Stimulated activated CD4-positive, alpha-beta T cell treated with anti-CD3 and anti-CD28 coated beads, Interleukin-12 subunit alpha, Interleukin-12 subunit beta, amount 100 ng/mL, for 4 hours (primary cell): Measurements from ENCODE around the gene TOX4.

Experiments
- DNase-seq: peaks from one replicate; pipeline ENCODE4 v3.0.0-alpha.2; 2020

The TOX4 gene

GRCh38 chr14:21503376-21503775, 26.4 kb downstream of the TOX4 start:
- DNase-seq, result no peak

GRCh38 chr14:21505012-21505553, 28.1 kb downstream of the TOX4 start:
- DNase-seq, result peak; percentile 13

- DNase-seq, result no peak
These were observed 29.6 kb downstream of the TOX4 start for GRCh38 chr14:21506557-21506956.

DNA sequence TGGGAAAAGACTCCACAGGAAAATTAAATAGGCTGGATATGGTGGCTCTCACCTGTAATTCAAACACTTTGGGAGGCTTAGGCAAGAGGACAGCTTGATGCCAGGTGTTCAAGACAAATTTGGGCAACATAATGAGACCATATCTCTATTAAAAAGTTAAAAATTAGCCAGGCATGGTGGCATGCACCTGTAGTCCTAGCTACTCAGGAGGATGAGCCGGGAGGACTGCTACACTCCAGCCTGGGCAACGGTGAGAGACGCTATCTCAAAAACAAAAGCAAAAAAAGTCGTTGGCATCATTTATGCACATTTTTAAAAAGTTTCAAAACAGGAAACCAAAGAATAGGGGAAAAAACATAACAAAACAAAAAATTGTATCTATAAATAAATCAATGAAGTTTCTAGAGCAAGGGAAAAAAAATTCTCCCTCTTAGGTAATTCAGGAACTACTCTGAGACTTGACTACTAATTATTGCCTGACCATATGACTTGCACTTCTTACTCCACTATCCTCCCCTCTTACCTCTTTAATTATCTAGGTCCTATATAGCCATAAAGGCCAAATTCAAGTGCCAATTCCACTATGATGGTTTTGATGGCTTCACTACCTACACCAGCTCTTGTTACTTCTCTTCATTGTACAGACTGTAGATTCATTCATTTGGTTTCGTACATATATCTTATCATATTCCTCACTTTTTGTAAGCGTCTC, 32.6 kb downstream of the TOX4 start:
- DNase-seq, result no peak

- DNase-seq, result peak; percentile 84
These were observed 34.0 kb downstream of the TOX4 start, which contains the start of gene METTL3 for GRCh38 chr14:21510735-21511657. Gene METTL3, minus strand, starts transcription at chr14:21511340. Its CDS starts 117 bp downstream, at chr14:21511223.

DNA sequence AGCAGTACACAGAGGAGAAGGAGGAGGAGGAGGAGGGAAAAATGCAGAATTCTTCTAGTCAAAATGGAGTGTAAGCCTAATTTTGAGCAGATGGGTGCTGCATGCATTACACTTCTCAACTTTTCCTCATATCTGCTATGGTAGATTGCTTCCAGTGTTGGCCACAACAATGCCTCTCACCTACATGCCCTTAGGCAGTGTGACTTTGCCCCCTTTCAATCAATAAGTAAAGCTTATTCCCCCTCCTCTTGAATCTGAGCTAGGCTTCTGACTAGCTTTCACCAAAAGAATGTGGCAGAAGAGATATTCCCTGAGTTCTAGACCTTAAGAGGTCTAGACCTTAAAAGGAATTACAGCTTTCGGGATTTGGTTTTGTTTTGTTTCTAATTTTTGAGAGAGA, 37.3 kb downstream of the TOX4 start:
- DNase-seq, result no peak

GRCh38 chr14:21518725-21519124, 41.7 kb downstream of the TOX4 start:
- no peak for DNase-seq

- DNase-seq, result no peak
These were observed 43.8 kb downstream of the TOX4 start for GRCh38 chr14:21520767-21521166.

DNA sequence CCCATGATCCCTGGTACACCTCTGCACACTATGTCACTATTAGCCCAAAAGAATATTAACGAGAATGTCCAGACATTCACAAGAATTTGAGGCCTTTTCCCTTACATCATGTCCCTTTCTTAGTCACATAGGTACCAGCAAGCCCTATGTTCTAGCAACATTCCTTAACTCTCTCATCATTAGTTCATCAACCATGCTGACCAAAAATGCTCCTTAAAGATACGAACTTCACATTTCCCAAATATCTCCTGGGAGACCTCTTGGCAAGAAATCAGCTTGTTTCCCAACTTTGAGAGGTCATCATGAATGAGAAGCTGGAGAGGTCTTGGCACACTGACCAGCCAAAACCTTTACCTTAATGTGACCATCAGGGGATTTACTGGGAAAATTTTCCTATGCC, 44.5 kb downstream of the TOX4 start:
- DNase-seq, result no peak

DNA sequence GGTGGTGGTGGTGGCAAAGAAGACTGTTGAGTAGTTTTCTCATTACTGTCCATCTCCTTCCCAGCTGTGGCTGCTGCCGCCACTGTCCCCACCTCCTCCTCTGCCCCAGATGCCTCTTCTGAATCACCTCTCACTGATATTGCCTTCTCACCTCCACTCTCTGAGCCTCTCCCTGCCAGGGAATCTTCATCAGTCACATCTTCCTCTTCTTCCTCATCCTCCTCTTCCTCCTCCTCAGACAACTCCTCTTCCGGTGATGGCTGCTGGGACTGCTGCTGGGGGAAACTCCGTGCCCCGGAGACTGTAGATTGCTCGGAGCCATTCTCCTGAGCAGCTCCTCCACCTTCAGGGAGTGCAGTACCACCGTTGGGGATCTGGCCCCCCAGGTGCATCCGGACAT, 46.2 kb downstream of the TOX4 start:
- no peak for DNase-seq

GRCh38 chr14:21524575-21525490, 47.8 kb downstream of the TOX4 start:
- DNase-seq, result no peak

DNA sequence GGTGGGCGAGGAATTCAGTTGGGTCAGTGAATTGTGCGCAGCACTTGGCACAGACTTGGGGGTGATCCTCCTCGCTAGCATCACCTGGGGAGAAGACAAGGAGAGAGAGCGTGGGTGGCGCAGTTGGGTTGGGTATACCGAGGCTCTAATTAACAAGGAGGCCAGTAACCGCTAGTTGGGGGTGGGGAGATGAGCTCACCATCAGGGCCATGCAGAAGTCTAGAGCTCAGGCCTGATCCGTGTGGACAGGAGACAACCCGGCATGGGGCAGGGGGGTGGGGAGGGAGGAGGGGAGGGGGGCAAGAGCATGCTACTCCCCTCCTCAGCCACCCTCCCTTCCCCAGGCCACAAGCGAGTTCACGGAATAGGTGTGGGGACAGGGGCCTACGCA, 48.6 kb downstream of the TOX4 start:
- no peak for DNase-seq

DNA sequence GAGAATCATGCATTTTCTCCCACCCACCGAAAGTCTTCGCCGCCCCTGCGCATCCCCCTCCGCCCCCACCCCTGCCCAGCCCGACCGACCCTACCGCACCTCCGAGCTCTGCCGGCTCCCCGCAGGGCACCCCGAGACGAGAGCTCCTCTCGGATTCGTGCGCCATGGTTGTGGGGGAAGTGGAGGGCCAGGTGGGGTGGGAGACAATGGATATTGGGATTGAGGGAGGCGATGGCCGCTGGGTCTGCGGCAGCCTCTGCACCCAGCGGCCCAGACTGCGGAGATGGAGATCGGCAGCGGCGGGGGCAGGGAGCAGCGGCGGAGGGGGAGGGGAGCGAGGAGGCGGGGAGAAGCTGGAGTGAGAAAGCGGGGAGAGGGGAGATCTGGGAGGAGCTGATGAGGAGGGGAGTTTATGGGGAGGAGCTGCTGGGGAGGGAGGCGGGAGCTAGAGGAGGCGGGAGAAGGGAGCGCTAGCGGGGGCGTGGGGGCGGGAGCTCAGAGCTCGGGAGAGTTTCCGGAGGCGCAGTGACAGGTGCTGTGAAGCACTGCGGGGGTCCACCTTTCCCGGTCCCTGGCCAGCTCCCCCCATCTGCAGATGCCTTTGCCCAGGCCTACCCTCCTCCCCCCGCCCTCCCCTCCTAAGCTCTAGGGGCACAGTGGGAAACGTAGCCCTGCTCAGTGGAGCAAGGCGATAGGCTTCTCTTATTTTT, 49.1 kb downstream of the TOX4 start, which contains the start of gene SALL2:
Gene SALL2, minus strand, starts transcription at position 385 of the 710 bp plus-strand sequence. Its CDS starts 219 bp downstream, at position 166.
- DNase-seq, result peak; percentile 66

DNA sequence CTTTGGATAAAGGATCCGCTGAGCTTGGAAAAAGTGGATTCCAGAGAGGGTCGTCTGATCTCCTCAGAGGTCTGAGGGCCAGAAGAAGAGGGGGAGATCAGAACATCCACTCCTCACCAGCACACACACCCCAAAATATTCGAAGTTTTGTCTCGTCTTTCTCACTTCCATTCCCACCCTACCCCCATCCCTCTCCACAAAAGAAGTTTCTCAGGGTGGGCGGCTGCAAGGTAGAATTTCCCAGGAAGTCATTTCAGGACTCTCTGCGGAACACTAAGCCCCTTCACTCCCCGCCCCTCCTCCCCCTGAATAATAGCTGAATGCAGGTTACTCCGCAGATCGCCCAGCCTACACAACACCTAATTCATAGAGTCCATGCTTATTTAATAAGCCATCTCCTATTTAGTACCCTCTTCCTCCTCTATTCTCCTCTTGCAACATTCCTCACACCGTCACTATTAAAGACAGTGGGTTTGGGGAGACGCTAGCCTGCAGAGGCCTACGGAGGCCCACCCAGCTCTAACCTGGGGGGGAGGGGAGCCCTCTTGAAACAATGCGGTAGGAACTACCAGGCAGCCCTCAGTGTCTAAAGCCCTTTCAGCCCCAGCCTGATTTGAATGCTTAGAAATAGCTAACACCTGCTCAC, 49.8 kb downstream of the TOX4 start:
- no peak for DNase-seq

GRCh38 chr14:21527318-21527679, 50.3 kb downstream of the TOX4 start:
- DNase-seq, result no peak

- no peak for DNase-seq
These were observed 51.7 kb downstream of the TOX4 start for GRCh38 chr14:21528381-21529348.

GRCh38 chr14:21529515-21529914, 52.5 kb downstream of the TOX4 start:
- DNase-seq, result no peak

- no peak for DNase-seq
These were observed 56.3 kb downstream of the TOX4 start for GRCh38 chr14:21533294-21533693.

DNA sequence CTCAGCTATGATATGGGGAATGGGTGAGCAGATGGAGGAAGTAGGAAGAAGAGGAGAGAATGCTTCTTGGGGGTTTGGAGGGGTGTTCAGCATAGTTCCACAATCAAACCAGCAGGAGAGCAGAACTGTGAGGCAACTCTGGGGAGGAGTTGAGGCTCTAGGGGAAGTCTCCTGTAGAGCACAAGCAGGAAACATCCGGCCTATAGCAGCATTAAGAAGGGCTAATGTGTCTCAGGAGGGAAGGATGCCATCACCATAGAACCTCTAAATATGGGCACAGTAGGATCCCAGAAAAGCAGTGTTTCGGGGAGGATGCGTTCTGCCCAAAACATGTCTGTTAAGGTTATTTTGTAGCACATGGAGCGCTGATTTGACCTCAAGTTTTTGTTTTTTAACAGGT, 57.6 kb downstream of the TOX4 start:
- DNase-seq, result no peak
